Motor neuron (in vitro differentiated cells): ENCODE measurements around the gene ACKR1. TPM values are rescaled to one million over a fixed set of nuclear protein-coding genes. Genes with fewer than 3 reads are reported as not detected.

ENCODE experiments used
- ATAC-seq, 8 experiments: fragments of 200-7000 bp; cut with Tn5 transposase; replicated peaks in 6 of 8; 2 replicates each; pipeline ENCODE4 v1.8.0; 2021; ENCODE audit warnings: mild to moderate bottlenecking in 8 of 8, moderate library complexity in 8 of 8
- H3K27ac ChIP-seq, 2 donors: fragments of 250-450 bp; sonication (Bioruptor Pico); 2 replicates each; pipeline ENCODE4 v1.9.0; 2021; ENCODE audit warnings: antibody characterized with exemption in 2 of 2, mild to moderate bottlenecking in 2 of 2, moderate library complexity in 1 of 2
- H3K4me1 ChIP-seq, 2 donors: fragments of 250-450 bp; sonication (Bioruptor Pico); replicated peaks in 1 of 2; 2 replicates each; pipeline ENCODE4 v1.6.1; 2021; ENCODE audit warnings: antibody characterized with exemption in 2 of 2, mild to moderate bottlenecking in 2 of 2, moderate library complexity in 1 of 2
- H3K4me3 ChIP-seq, 5 donors: fragments of 250-450 bp; sonication (Bioruptor Pico); 2 replicates each; pipeline ENCODE4 v1.9.0; 2021; ENCODE audit warnings: antibody characterized with exemption in 5 of 5, mild to moderate bottlenecking in 5 of 5, moderate library complexity in 4 of 5
- WGBS, 10 experiments: fragments of 450-650 bp; shearing (Covaris generic); methylation state at CpG; one replicate each; pipeline ENCODE4 v1.0.0; 2022; 5-methylcytosine and 5-hydroxymethylcytosine counted together
- in situ Hi-C, 9 experiments: fragments of 400-800 bp; cut with MboI; loops; one replicate each; pipeline ENCODE4 v1.15.0; 2021; ENCODE audit warnings: low sequenced_read_pairs in 9 of 9, low pct_unique_long_range_greater_than_20kb in 2 of 9; ENCODE audit not compliant: unreplicated experiment in 9 of 9
- total RNA-seq, 8 experiments: library from RNA; unstranded; fragments of 300-600 nt; gene quantifications; 2 replicates each; pipeline versions ENCODE4 v1.2.3 to v1.2.4, GENCODE V29; 2022

The ACKR1 gene
- total RNA-seq, 8 experiments from 2014 or later: 0.52 to 12.0 (median 4.1) TPM; not detected in 2

- Histone ChIP-seq H3K27ac (no peak overlapping the region), H3K4me1 (peaks cover 15 to 25% of the 10 kb centered on the region in 2 donors), H3K4me3 (no peak overlapping the region)
- ATAC-seq: peak in 6 of 8 experiments; percentile 48 to 65 (median 58)
- in situ Hi-C loops: loop anchor here in 2 of 9 experiments (5.0 to 10.0 kb wide), 2 partner anchors 49 to 57 kb away; no protein-coding TSS in a partner anchor
- WGBS, 10 experiments: 11 to 53% (median 37%) methylated on average over 3 to 11 of the region's 11 CpGs; no CpG with 5 or more reads in 1 of the 10 experiments
Measured at GRCh38 chr1:159211331-159212136, 6.9 kb downstream of the ACKR1 start.

- in situ Hi-C loops: loop anchor here in 2 of 9 experiments (5.0 to 10.0 kb wide), 2 partner anchors 50 to 58 kb away; no protein-coding TSS in a partner anchor
- ATAC-seq: no peak
- Histone ChIP-seq H3K4me1 (peaks cover 13 to 14% of the 10 kb centered on the region in 2 donors), H3K27ac (no peak overlapping the region), H3K4me3 (no peak overlapping the region)
- WGBS, 10 experiments: 24 to 100% (median 80%) methylated on average over 1 to 4 of the region's 4 CpGs; no CpG with 5 or more reads in 1 of the 10 experiments
Measured at GRCh38 chr1:159212596-159212995, 7.9 kb downstream of the ACKR1 start.

- H3K4me1 ChIP-seq: no peaks in the 10 kb centered on the region
- peak; percentile 53 to 85 (median 69) for ATAC-seq
- no peak overlapping the region for H3K4me3 ChIP-seq
- H3K27ac ChIP-seq: no peak overlapping the region
- in situ Hi-C loops: loop anchor here in 2 of 9 experiments (5.0 to 10.0 kb wide), 2 partner anchors 52 to 59 kb away; no protein-coding TSS in a partner anchor
- 0 to 13% (median 3%) methylated on average over 2 to 5 of the region's 5 CpGs; no CpG with 5 or more reads in 2 of the 10 experiments for WGBS, 10 experiments
Measured at GRCh38 chr1:159214149-159214760, 9.6 kb downstream of the ACKR1 start.

GRCh38 chr1:159218649-159219636 lies 14.3 kb downstream of the ACKR1 start:
- 0 to 89% (median 61%) methylated on average over 2 to 12 of the region's 14 CpGs for WGBS, 10 experiments
- H3K4me1 ChIP-seq: no peaks in the 10 kb centered on the region
- no peak overlapping the region for H3K27ac ChIP-seq
- no peak overlapping the region for H3K4me3 ChIP-seq
- in situ Hi-C loops: loop anchor here in 1 of 9 experiments (10.0 kb wide), 1 partner anchor 64 kb away; no protein-coding TSS in a partner anchor
- peak in 1 of 8 experiments; percentile 66 for ATAC-seq

- WGBS, 10 experiments: 40 to 100% (median 86%) methylated on average over 2 to 5 of the region's 5 CpGs
- Histone ChIP-seq H3K4me3 (no peak overlapping the region), H3K4me1 (no peaks in the 10 kb centered on the region), H3K27ac (no peak overlapping the region)
- ATAC-seq: no peak
- in situ Hi-C loops: loop anchor here in 1 of 9 experiments (10.0 kb wide), 1 partner anchor 57 kb away; no protein-coding TSS in a partner anchor
Measured at GRCh38 chr1:159222075-159222865, 17.6 kb downstream of the ACKR1 start.

- 0 to 90% (median 78%) methylated on average over 1 to 2 of the region's 2 CpGs; no CpG with 5 or more reads in 1 of the 10 experiments for whole genome bisulfite sequencing, 10 experiments
- no peak for ATAC-seq
- Histone ChIP-seq H3K4me3 (no peak overlapping the region), H3K27ac (no peak overlapping the region), H3K4me1 (no peaks in the 10 kb centered on the region)
- in situ Hi-C loops: loop anchor here in 1 of 9 experiments (10.0 kb wide), 1 partner anchor 58 kb away; no protein-coding TSS in a partner anchor
Measured at GRCh38 chr1:159223004-159223403, 18.3 kb downstream of the ACKR1 start.

- no peak for ATAC-seq
- in situ Hi-C loops: loop anchor here in 1 of 9 experiments (10.0 kb wide), 1 partner anchor 64 kb away; no protein-coding TSS in a partner anchor
- WGBS, 10 experiments: 40 to 100% (median 100%) methylated on average over 1 to 2 of the region's 2 CpGs; no CpG with 5 or more reads in 2 of the 10 experiments
- Histone ChIP-seq H3K4me1 (no peaks in the 10 kb centered on the region), H3K27ac (no peak overlapping the region), H3K4me3 (no peak overlapping the region)
Measured at GRCh38 chr1:159228554-159228953, 23.9 kb downstream of the ACKR1 start.

GRCh38 chr1:159229260-159229885 lies 24.7 kb downstream of the ACKR1 start:
- Histone ChIP-seq H3K27ac (no peak overlapping the region), H3K4me3 (no peak overlapping the region), H3K4me1 (no peaks in the 10 kb centered on the region)
- peak in 4 of 8 experiments; percentile 16 to 90 (median 54) for ATAC-seq
- in situ Hi-C loops: loop anchor here in 1 of 9 experiments (10.0 kb wide), 1 partner anchor 65 kb away; no protein-coding TSS in a partner anchor
- 3 to 100% (median 56%) methylated on average over 2 to 8 of the region's 8 CpGs; no CpG with 5 or more reads in 2 of the 10 experiments for WGBS, 10 experiments

GRCh38 chr1:159229896-159230295 lies 25.2 kb downstream of the ACKR1 start:
- no peak overlapping the region for H3K4me3 ChIP-seq
- H3K27ac ChIP-seq: no peak overlapping the region
- in situ Hi-C loops: loop anchor here in 1 of 9 experiments (10.0 kb wide), 1 partner anchor 65 kb away; no protein-coding TSS in a partner anchor
- WGBS, 10 experiments: 0 to 60% (median 33%) methylated on average over 1 of the region's 1 CpG; no CpG with 5 or more reads in 3 of the 10 experiments
- no peaks in the 10 kb centered on the region for H3K4me1 ChIP-seq
- ATAC-seq: peak in 4 of 8 experiments; percentile 34 to 68 (median 42)

GRCh38 chr1:159239551-159240220 lies 35.0 kb downstream of the ACKR1 start:
- ATAC-seq: no peak
- Histone ChIP-seq H3K27ac (no peak overlapping the region), H3K4me1 (no peaks in the 10 kb centered on the region), H3K4me3 (no peak overlapping the region)
- in situ Hi-C loops: no loop called here
- 0 to 86% (median 57%) methylated on average over 1 to 4 of the region's 4 CpGs for WGBS, 10 experiments
